Stimulated activated CD8-positive, alpha-beta memory T cell treated with anti-CD3 and anti-CD28 coated beads, Interleukin-15, amount 100 ng/mL, for 24 hours (primary cell): ENCODE data around the gene CD3G.
A peak's percentile ranks its signal among the peaks of the same experiment; 100 is the strongest.
"Not testable (repeated sequence)": the region's sequence is repeated elsewhere in the genome, so short reads cannot be mapped to it uniquely, and the experiment has no call there.

Experiments
- DNase-seq: peaks from one replicate; pipeline ENCODE4 v3.0.0-alpha.2; 2020; ENCODE audit warnings: low read depth

The CD3G gene

GRCh38 chr11:118379497-118379896 is 35.4 kb downstream of the CD3G start:
- DNase-seq, result no peak

- no peak for DNase-seq
These were observed 36.4 kb downstream of the CD3G start for GRCh38 chr11:118380571-118380970.

DNA sequence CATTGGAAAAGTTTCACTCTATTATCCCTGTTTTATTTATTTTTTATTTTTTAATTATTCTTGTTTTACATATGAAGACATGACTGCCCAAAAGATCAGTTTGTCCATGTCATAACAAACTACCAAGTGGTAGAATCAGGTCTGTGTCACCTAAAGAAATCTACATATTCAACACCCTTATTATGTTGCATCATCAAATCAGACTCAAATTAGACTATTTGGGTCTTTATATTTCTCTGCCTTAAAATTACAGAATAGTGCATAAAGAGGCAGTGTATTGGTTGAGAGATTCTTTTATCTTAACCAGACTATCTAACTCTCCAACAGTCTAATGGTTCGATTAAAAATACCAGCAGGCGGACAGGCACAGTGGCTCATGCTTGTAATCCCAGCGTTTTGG is 38.8 kb downstream of the CD3G start:
- no peak for DNase-seq

DNA sequence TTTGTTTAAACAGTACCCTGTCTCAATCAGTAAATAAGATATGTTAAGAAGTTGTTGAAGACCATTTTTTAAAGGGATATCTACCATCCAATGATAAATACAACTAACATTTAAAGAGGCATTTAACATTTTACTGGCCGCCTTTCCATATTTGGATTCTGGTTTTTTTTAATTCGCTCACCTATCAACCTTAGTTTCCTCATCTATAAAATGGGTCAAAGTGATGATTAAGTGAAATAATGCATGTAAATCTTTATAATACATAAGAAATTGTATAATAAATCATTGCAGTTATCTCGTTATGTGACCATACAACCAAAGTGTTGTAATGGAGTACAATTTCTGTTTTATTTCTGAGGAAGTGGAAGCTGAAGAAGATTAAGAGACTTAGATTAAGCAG is 39.5 kb downstream of the CD3G start:
- DNase-seq, result no peak

DNA sequence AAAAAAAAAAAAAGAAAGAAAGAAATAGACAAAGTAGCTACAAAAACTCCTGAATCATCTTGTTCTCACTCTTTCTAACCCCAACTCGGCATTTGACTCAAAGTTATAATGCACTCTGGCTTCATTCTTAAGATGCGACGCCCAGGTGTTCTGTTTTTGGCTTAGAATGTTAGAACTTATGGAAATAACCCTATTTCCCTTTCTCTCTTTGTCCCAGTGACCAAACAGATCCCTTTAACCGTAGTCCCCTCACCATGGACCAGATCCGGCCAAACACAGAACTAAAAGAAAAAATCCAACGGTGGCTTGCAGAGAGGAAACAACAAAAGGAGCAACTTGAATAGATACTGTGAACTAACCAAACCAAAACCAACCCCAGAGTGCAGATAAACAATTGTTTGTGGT is 52.0 kb downstream of the CD3G start:
- DNase-seq, result no peak

- no peak for DNase-seq
These were observed 53.3 kb downstream of the CD3G start for GRCh38 chr11:118397448-118397847.

- no peak for DNase-seq
These were observed 54.8 kb downstream of the CD3G start for GRCh38 chr11:118398791-118399559.

DNA sequence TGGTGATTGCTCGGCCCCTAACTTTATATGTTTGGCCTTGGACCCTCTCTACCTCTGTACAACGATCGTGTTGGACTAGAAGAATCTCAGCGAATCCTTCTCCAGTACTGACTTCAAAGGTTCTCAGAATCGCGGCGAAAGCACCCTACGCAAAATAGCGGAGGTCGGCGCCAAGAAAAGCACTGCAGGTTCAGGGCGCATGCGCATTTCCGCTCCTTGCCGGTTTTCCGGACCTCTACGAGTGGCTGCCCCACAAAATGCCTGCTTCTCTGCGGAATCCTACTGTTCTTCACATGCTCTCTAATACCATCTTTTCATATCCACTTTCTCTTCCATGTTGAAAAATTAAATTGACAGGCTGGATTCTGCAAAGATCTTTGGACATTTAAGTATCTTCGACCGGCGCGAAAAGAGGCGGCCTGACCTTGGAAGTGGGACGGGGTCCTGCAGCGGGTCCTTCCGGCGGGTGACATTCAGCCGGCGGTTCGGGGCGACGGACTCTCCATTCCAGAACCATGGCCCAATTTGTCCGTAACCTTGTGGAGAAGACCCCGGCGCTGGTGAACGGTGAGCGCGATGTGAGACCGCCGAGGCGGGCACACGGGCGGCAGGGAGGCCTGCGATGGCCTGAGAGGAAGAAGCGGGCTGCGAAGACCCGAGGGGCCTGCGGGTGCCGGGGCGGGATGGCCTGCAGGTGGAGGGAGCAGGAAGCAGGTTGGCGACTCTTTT is 57.2 kb downstream of the CD3G start, which contains the start of gene ATP5MG:
Gene ATP5MG, plus strand, starts transcription at position 456 of the 729 bp plus-strand sequence. Its CDS starts 60 bp downstream, at position 516.
- DNase-seq, result peak; percentile 78

- no peak for DNase-seq
These were observed 57.9 kb downstream of the CD3G start for GRCh38 chr11:118401880-118402590.

DNA sequence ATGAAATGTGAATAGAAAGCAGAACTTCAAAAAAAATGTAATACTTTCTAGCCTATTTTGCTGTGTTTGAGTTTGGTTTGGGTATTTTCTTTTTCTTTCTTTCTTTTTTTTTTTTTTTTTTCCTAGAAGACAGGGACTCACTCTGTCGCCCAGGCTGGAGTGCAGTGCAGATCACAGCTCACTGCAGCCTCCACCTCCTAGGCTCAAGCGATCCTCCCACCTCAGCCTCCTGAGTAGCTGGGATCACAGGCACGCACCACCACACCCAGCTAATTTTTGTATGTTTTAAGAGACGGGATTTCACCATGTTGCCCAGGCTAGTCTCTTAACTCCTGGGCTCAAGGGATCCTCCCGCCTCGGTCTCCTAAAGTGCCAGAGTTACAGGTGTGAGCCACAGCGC is 58.5 kb downstream of the CD3G start:
- not testable (repeated sequence) for DNase-seq
